ENCODE measurements around the gene ATP9A. TPM values are rescaled to one million over a fixed set of nuclear protein-coding genes. Genes with fewer than 3 reads are reported as not detected.

ATP9A gene
- total RNA-seq, 1 donor from 2014 or later: 19.3 TPM

GRCh38 chr20:51633430-51633829, 134.8 kb downstream of the ATP9A start:
- DNase-seq (ENCODE audit: low spot score): no peak

- DNase-seq (ENCODE audit: low spot score): no peak
These were observed 136.2 kb downstream of the ATP9A start for GRCh38 chr20:51631953-51632352.

- DNase-seq (ENCODE audit: low spot score): peak; percentile 84
These were observed 136.9 kb downstream of the ATP9A start for GRCh38 chr20:51631011-51631950.

GRCh38 chr20:51629399-51630058, 138.7 kb downstream of the ATP9A start:
- no peak for DNase-seq (ENCODE audit: low spot score)

GRCh38 chr20:51628533-51629398, 139.4 kb downstream of the ATP9A start:
- DNase-seq (ENCODE audit: low spot score): peak; percentile 17

GRCh38 chr20:51627586-51627985, 140.6 kb downstream of the ATP9A start:
- no peak for DNase-seq (ENCODE audit: low spot score)

- DNase-seq (ENCODE audit: low spot score): no peak
These were observed 143.1 kb downstream of the ATP9A start for GRCh38 chr20:51625105-51625504.

GRCh38 chr20:51624157-51624731, 143.9 kb downstream of the ATP9A start:
- peak; percentile 54 for DNase-seq (ENCODE audit: low spot score)

GRCh38 chr20:51623255-51623654, 144.9 kb downstream of the ATP9A start:
- DNase-seq (ENCODE audit: low spot score): no peak

GRCh38 chr20:51622004-51622874, 146.0 kb downstream of the ATP9A start:
- DNase-seq (ENCODE audit: low spot score): no peak

GRCh38 chr20:51620432-51620831, 147.8 kb downstream of the ATP9A start:
- no peak for DNase-seq (ENCODE audit: low spot score)

GRCh38 chr20:51616060-51616459, 152.1 kb downstream of the ATP9A start:
- no peak for DNase-seq (ENCODE audit: low spot score)

GRCh38 chr20:51614687-51615086, 153.5 kb downstream of the ATP9A start:
- no peak for DNase-seq (ENCODE audit: low spot score)

GRCh38 chr20:51613580-51613979, 154.6 kb downstream of the ATP9A start:
- DNase-seq (ENCODE audit: low spot score): no peak

- no peak for DNase-seq (ENCODE audit: low spot score)
These were observed 155.3 kb downstream of the ATP9A start for GRCh38 chr20:51612896-51613295.

- DNase-seq (ENCODE audit: low spot score): no peak
These were observed 156.6 kb downstream of the ATP9A start for GRCh38 chr20:51611625-51611890.

- DNase-seq (ENCODE audit: low spot score): no peak
These were observed 157.2 kb downstream of the ATP9A start for GRCh38 chr20:51610761-51611624.

GRCh38 chr20:51610111-51610510, 158.1 kb downstream of the ATP9A start:
- DNase-seq (ENCODE audit: low spot score): no peak

GRCh38 chr20:51609251-51609650, 158.9 kb downstream of the ATP9A start:
- DNase-seq (ENCODE audit: low spot score): no peak

GRCh38 chr20:51608061-51608460, 160.1 kb downstream of the ATP9A start:
- no peak for DNase-seq (ENCODE audit: low spot score)

Measured in umbilical cord (tissue), 2 donors.